ENCODE measurements around the gene C1orf115.
"Not testable (repeated sequence)": the region's sequence is repeated elsewhere in the genome, so short reads cannot be mapped to it uniquely, and the experiment has no call there.

The C1orf115 gene

GRCh38 chr1:220733086-220733601, 43.0 kb downstream of the C1orf115 start:
- peak overlapping the region; percentile 44 for H3K4me3 ChIP-seq (ENCODE audit: low read depth, low read length)
- TF ChIP-seq CTCF (conservative IDR thresholded peaks at IDR 0.05; ENCODE audit: low read depth, low read length): peak; percentile 91
- peak; percentile 95 for DNase-seq (ENCODE audit: low read depth)

- TF ChIP-seq CTCF (conservative IDR thresholded peaks at IDR 0.05; ENCODE audit: low read depth, low read length): no peak
- no peak overlapping the region for H3K4me3 ChIP-seq (ENCODE audit: low read depth, low read length)
- peak; percentile 91 for DNase-seq (ENCODE audit: low read depth)
Measured at GRCh38 chr1:220734571-220735326, 44.6 kb downstream of the C1orf115 start.

- DNase-seq (ENCODE audit: low read depth); H3K4me3 ChIP-seq (ENCODE audit: low read depth, low read length): not testable (repeated sequence)
Measured at GRCh38 chr1:220736283-220736682, 46.1 kb downstream of the C1orf115 start.

- H3K4me3 ChIP-seq (ENCODE audit: low read depth, low read length): no peak overlapping the region
- no peak for TF ChIP-seq CTCF (conservative IDR thresholded peaks at IDR 0.05; ENCODE audit: low read depth, low read length)
- DNase-seq (ENCODE audit: low read depth): no peak
Measured at GRCh38 chr1:220741349-220741748, 51.2 kb downstream of the C1orf115 start.

- H3K4me3 ChIP-seq (ENCODE audit: low read depth, low read length): no peak overlapping the region
- no peak for TF ChIP-seq CTCF (conservative IDR thresholded peaks at IDR 0.05; ENCODE audit: low read depth, low read length)
- no peak for DNase-seq (ENCODE audit: low read depth)
Measured at GRCh38 chr1:220741825-220742224, 51.7 kb downstream of the C1orf115 start.

GRCh38 chr1:220742520-220742919, 52.4 kb downstream of the C1orf115 start:
- DNase-seq (ENCODE audit: low read depth): no peak
- TF ChIP-seq CTCF (conservative IDR thresholded peaks at IDR 0.05; ENCODE audit: low read depth, low read length): no peak
- no peak overlapping the region for H3K4me3 ChIP-seq (ENCODE audit: low read depth, low read length)

GRCh38 chr1:220746851-220747250, 56.7 kb downstream of the C1orf115 start:
- no peak overlapping the region for H3K4me3 ChIP-seq (ENCODE audit: low read depth, low read length)
- no peak for TF ChIP-seq CTCF (conservative IDR thresholded peaks at IDR 0.05; ENCODE audit: low read depth, low read length)
- DNase-seq (ENCODE audit: low read depth): no peak

Measured in choroid plexus epithelial cell (primary cell).